GM18909 (cell line): ENCODE measurements around the gene RBP4.
A peak's percentile ranks its signal among the peaks of the same experiment; 100 is the strongest.
"Not testable (repeated sequence)": the region's sequence is repeated elsewhere in the genome, so short reads cannot be mapped to it uniquely, and the experiment has no call there.

ENCODE experiments used
- ATAC-seq: cut with Tn5 transposase; IDR thresholded peaks from one replicate; pipeline ENCODE4 v1.9.1; 2021; ENCODE audit warnings: mild to moderate bottlenecking; ENCODE audit not compliant: unreplicated experiment, poor library complexity

The RBP4 gene

DNA sequence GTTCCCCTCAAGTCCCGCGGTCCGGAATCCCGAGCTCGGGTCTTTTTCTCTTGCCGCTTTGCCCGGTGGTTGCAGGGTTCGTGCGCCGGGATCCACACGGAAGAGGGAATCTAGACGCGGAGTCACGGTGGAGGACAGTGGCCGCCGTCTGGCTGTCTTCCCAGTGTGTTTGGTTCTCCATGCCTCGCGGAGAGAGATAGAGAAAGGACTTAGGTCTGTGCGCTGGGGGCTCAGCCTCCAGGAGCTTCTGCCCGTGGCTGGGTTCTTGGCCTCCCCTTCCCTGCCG lies 33.0 kb downstream of the RBP4 start:
- no peak for ATAC-seq

DNA sequence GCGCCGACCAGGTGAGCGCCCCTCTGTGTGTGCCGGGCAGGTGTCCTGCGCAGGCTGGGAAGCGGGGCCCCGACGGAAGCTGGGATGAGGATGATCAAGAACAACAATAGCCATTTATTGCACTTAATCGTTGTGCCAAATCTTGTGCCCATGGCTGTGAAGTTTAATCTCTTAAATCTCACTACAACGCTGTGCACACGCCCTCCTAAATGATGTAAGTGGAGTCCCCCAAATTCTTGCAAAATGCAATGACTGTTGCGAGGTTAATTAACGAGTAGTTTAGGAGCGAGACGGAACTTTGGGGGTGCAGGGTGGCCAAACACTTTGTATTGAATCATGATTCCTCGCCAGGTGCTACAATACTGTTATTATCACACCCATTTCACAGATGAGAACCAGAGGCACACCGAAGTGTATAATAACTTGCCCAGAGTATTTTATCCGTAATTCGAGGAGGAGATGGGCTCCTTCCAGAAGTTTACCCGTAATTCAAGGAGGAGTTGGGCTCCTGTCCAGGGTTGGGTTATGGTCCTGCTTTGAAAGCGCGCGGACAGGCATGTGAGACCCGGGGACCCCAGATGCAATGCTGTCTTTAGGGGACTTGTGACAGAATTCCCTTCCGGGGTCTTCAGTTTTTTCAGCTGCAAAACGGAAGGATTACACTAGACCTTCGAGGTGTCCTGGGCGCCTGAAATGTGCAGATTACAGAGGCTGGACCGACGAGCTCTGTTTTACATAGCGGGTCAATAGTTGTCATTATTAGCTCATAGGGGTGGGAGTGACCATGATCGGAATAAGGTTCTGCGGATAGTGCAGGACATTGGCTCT lies 33.5 kb downstream of the RBP4 start:
- ATAC-seq, result no peak

DNA sequence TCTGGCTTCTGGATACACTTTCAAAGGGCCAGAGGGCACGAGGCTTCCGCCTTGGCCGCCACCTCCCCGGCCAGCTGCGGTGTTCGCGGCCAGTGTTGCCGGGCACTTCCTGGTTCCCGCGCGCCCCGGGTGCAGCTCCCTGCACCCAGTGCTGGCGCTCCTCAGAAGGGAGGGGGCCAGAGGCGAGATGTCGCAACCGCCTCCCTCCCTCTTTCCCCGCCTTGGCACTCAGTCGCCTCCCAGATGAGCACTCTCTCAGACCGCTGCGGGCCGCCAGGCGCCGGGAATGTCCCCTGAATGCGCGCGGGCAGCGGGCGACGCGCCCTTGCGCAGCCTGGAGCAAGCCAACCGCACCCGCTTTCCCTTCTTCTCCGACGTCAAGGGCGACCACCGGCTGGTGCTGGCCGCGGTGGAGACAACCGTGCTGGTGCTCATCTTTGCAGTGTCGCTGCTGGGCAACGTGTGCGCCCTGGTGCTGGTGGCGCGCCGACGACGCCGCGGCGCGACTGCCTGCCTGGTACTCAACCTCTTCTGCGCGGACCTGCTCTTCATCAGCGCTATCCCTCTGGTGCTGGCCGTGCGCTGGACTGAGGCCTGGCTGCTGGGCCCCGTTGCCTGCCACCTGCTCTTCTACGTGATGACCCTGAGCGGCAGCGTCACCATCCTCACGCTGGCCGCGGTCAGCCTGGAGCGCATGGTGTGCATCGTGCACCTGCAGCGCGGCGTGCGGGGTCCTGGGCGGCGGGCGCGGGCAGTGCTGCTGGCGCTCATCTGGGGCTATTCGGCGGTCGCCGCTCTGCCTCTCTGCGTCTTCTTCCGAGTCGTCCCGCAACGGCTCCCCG lies 34.4 kb downstream of the RBP4 start, which contains the start of gene FFAR4:
TSS of gene FFAR4 (plus strand) at position 231 of the 842 bp plus-strand sequence. CDS start at position 287, 56 bp downstream.
- no peak for ATAC-seq

DNA sequence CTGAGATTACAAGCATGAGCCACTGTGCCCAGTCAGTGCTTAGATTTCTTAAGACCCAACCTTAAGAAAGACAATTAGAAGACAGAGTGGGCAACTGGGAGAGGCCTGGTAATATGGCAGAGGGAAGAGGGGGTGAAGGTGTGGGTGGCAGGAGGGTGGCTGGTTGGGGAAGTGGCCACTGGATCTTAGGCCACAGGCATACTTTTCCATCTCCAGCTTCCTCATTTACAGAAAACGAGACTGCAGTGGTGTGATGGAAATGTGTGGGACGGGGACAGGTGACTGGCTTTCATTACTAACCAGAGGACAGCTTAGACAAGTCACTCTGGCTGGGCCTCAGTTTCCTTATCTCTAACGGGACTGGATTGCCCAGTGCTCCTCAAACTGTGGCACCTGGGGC lies 35.6 kb downstream of the RBP4 start:
- no peak for ATAC-seq

DNA sequence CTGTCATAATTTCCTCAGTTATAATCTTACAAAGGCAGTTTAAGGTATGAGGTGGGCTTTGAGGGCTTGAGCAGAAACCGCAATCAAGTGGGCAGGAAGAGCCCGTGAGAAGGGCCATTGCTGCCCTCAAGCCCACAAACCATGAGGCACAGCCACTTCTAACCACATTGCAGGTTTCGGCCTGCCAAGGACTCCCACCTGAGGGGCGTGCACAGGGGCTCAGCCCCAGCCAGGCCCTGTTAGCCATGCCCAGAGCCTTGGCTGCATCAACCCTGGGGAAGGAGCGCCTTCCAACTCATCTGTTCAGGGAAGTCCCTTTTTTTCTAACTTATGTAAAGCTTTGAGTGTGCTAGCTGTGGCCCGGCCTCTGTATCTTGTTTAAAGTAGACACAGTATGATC lies 40.5 kb downstream of the RBP4 start:
- ATAC-seq, result no peak

DNA sequence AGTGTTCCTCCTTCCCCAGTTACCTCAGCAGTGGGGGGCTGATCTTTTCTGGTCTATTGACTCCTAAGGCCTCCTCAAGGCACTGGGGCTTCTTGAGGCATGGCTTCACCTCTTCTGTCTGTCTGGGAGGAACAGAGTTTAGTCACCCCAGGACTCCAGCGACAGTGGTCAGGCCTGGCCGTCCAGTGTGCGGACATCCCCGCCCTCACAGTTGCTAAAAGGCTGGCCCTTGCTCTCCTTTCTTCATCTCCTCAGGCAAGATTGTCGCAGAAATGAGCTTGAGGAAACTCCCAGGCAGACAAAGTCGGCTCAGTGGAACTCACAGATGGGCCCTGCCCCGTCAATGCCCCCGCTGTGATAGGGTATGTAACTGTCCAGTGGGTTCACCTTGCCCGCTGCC lies 41.5 kb downstream of the RBP4 start:
- no peak for ATAC-seq

DNA sequence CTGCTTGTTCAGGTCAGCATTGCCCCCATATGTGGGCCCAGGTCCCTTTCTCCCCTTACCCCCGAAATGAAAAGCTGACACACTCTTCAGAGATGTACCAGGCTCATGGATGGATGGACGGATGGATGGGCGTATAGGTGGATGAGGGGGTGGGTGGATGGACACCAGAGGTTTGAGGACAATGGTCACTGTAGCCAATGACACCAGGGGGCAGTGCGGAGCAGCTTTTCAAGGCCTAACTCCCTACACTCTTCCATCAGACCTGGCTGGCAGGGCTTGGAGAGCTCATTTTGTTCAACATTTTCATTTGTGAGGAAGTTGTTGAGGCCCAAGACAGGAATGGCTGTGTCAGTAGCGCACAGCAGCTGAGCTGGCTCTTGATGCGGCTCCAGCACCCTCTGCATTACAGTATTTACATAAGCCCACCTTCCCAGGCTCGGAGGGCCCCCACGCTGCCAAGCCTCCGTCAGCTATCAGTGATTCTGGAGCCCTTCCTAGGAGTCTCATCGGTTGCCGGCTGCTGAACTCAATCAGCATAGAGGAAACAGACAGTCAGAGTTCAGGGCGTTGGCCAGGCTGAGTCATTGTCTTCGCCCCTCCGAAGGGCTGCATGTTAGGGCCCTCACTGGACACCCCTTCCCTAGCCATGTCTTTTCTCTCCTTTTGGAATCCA lies 46.1 kb downstream of the RBP4 start:
- peak; percentile 47 for ATAC-seq

DNA sequence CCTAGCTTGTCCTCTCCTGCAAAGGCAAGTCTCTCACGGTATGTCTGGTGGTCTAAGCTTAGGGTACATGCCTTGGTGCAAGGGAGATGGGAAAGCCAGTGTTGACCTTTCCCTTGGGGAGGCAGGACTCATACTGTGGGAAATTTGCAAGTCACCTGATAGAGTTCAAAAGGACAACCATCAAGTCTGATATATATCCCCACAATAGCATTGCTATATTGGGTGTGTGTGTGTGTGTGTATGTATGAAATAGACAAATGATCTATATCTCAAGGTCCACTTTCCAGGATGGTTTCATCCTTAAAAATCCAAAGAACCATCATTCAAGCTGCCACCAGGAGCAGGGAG lies 46.7 kb downstream of the RBP4 start:
- no peak for ATAC-seq

DNA sequence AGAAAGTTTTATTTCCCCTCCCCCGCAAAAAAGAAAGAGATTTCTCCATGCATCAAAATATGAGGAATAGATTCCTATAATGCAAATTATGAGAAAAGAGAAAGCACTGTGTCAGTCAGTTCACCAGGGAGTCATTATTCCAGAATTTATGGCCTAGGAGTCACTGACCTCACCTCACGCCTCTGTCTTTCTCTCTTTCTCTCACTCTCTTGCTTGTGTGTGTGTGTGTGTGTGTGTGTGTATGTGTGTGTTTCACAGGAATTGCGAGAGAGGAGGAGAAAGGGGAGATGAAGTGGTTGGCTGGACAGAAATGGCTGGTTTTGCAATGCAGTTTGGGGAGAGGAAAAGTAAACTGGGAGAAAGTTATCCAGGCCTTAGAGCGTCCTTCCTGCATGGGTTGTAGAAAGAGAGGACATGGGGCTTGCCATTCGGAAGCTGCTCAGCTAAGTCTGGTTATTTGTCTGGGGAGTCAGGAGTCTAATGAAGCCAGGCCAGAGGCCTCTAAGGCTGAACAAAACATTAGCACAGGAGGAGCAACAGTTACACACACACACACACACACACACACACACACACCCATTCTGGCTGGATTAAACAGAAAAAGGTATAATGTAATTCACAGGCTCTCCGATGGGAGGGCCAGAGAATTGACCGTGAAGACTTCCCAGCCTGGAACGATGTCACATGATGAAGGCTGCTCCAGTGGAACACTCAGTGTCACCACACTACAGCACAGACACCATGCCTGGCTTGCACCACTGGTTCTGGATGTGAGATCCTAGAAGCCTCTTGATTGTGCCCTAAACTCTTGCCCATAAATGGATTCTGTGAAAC lies 47.3 kb downstream of the RBP4 start:
- no peak for ATAC-seq

DNA sequence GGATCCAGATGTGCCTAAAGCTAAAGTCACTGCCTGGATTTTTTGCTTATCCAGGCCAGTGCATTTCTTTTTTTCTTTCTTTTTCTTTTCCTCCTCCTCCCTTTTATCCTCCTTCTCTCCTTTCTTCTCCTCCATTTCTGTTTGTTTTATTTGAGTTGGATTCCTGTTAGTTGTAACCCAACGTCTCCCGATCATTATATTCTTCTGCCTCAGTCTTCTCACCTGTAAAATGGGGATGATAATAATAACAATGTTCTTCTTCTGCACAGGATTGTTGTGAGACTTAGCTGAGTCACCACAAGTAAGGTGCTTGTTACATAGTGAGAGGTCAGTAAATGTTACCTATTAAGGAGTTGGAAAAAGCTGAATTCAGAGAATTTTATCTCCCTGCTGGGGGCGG lies 48.3 kb downstream of the RBP4 start:
- ATAC-seq, result no peak

DNA sequence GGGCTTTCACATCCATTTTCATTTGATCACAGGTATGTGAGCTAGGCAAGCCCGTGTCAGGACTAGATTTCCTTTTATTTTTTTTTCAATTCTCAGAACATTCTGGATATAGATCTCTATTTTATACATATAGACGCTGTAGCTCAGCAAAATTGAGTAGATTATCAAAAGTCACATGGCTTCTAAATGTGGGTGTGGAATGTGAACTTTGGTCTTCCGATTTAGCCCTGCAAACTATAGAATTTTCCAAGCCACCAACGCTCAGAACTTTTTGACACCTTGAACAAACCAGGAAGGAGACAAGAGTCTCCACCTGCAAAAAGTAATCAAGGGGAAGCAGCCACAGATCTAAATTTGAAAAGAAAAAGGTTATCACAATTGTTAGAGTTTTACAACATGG lies 50.4 kb downstream of the RBP4 start:
- ATAC-seq, result no peak

DNA sequence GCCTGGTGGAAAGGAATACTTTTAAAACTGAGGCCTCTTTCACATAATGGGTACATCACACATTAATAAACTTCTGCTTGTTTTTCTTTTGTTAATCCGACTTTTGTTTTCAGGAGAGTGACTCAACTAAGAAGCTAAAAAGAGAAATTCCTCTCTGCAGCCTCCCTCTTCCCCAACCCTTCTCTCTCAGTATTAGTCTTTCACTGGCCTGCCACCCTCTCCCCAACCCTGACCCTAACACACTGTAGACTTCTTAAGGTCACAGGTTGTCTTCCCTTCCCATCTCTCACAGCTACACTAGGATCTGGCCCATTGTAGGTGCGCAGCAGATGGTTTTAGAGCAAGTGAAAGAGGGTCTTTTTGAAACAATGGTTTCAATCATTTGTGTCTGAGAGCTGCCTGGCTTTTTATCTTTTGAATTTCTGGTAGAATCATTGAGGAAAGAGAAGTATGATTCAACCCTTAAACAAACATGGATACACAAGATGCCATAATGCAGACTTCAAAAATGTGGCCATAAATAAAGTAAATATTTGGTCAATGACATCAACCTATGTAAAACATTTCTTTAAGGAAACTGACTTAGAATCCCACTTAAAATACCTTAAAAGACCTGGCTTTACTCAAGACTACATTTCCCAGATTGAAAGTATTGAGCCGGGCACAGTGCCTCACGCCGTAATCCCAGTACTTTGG lies 52.5 kb downstream of the RBP4 start:
- no peak for ATAC-seq

DNA sequence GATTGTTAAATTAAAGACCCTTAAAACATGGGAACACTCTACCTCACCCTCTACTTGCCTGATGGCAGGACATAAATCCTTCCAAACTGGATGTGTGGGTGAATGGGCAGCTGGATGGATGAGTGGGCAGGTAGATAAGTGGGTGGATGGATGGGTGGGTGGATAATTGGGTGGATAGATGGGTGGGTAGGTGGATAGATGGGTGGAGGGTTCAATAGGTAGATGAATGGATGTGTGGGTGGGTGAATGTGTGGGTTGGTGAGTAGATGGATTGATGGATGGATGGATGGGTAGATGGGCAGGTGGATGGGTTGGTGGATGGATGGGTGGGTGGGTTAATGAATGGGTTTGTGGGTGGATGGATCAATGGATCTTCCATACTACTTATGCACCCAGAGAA lies 53.5 kb downstream of the RBP4 start:
- ATAC-seq, result no peak

DNA sequence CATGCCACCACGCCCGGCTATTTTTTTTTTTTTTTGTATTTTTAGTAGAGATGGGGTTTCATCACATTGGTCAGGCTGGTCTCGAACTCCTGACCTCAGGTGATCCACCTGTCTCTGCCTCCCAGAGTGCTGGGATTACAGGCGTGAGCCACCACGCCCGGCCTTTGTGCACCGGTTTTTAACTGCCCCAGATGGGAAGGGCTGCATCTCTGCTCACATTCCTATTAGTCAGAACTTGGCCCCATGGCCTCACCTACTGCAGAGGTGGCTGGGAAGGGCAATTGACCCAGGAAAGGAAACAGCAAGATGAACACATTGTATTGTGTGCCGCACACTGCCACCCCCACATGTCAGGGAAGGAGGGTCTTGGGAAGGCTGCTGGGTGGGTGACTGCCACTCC lies 54.0 kb downstream of the RBP4 start:
- not testable (repeated sequence) for ATAC-seq

DNA sequence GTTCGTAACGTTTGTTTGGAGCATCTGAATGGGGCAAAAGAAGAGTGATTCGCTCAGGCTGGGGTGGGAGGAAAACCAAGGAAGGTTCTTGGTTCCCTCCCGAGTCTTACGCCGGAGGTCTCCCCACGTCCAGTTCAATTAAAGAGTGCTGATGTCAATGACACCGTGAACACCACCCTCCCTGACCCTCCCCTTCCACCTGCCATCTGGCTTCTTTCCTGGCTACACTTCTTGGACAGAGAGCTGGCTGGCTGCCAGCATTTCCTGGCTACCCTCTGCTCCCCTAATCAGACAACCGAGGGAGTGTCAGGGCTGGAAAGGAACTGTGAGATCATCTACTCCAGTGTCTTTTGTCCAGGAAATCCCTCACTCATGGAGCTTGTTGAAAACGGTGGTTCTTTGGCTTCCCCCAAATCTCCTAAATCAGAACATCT lies 58.7 kb downstream of the RBP4 start:
- no peak for ATAC-seq
